Measurements from ENCODE around the gene EPHB3. TPM values are rescaled to one million over a fixed set of nuclear protein-coding genes. Genes with fewer than 3 reads are reported as not detected.

The EPHB3 gene
- total RNA-seq, 4 donors from 2014 or later, result 0.10 to 0.24 (median 0.12) TPM

DNA sequence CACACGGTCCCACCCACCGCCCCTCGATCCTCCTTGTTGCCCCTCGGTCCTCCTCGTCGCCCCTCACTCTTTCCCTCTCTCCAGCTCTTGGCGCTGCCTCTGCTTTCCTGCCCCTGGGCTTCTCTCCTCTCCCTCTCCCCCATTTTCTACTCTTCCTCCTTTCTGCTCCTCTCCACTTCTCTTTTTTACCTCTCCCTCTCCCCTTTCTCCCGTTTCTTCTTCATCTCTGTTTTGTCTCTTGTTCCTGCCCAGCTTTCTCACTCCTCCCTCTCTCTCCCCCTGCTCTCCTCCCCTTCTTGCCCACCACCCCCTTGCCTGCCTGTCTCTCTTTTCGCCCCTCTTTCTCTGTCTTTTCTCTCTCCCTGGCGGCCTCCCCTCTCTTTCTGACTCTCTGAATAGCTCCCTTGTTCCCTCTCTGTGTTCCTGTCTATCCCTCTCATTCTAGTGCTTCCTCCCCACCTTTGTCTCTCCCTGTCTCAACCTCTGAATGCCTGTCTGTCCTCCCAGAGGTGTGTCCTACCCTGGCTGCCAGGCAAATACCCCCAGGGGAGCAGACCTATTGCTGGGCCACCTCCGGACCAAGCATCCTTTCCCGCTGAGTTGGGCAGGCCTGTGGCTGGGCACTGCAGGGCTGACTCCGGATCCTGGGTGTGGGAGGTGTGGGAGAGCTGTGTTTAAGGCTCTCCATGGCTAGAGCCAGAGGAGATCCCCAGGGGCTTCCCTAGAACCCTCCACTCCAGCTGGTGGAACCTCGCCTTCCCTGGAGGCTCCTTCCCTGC lies 41.0 kb downstream of the EPHB3 start:
- Histone ChIP-seq H3K9me3 (no peaks in the 10 kb centered on the region), H3K36me3 (no peaks in the 10 kb centered on the region), H3K4me1 (peaks cover 5 to 8% of the 10 kb centered on the region in 2 donors), H3K27me3 (peaks cover 6 to 35% (median 30%) of the 10 kb centered on the region in 3 donors), H3K4me3 (peak overlapping the region in 1 of 4 donors; percentile 27), H3K27ac (no peak overlapping the region)
- TF ChIP-seq POLR2A (IDR thresholded peaks at IDR 0.05), result no peak
- TF ChIP-seq, protein P1, sequence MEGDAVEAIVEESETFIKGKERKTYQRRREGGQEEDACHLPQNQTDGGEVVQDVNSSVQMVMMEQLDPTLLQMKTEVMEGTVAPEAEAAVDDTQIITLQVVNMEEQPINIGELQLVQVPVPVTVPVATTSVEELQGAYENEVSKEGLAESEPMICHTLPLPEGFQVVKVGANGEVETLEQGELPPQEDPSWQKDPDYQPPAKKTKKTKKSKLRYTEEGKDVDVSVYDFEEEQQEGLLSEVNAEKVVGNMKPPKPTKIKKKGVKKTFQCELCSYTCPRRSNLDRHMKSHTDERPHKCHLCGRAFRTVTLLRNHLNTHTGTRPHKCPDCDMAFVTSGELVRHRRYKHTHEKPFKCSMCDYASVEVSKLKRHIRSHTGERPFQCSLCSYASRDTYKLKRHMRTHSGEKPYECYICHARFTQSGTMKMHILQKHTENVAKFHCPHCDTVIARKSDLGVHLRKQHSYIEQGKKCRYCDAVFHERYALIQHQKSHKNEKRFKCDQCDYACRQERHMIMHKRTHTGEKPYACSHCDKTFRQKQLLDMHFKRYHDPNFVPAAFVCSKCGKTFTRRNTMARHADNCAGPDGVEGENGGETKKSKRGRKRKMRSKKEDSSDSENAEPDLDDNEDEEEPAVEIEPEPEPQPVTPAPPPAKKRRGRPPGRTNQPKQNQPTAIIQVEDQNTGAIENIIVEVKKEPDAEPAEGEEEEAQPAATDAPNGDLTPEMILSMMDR (IDR thresholded peaks at IDR 0.05 in 4 of 5, conservative IDR thresholded peaks at IDR 0.05 in 1 of 5), result no peak
- DNase-seq, result no peak
- in situ Hi-C loops (cut with MboI; ENCODE audit: low sequenced_read_pairs in 4 of 4) (no loop called here), intact Hi-C loops (cut with DNase I; ENCODE audit: low total_unique reads) (no loop called here)
- no peak for ATAC-seq

DNA sequence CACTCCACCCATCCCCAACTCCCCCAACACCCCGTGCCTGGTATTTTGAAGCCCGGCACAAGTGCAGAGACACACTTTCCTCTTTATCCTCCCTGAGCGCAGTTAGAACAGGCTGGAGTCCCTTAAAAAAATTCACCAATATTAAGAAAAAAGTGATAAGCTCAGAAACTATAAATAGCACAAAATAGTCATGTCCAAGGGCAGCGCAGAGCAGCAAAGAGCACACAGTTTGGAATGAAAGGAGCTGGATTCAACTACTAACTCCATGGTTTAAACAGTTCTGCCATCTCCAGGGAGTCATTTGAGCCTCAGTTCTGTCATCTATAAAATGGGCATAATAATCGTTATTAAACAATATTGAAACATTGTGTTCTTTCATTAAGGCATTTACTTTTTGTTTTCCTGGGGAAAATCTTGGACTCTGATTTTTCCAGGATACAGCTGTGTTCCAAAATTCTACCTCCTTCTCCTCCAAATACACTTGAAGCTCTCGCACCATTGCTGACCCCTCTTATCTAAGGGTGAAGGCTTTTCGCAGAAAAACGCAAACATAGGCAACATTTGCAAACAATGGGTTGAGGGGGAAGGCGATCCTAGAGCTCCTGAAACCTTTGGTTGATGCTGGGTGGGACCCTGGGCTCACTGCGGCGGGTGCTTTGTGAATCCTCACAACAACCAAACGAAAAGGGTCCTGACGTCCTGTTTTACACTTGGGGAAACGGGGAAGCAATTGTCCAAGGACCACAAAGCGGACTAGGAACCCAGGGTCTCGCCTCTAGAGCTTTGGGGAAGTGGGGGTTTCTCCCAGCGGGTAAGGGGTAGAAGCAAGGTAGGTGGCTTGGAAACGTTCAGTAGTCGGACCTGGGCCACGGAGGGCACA lies 41.8 kb downstream of the EPHB3 start:
- Histone ChIP-seq H3K27ac (no peak overlapping the region), H3K4me1 (peaks cover 5 to 8% of the 10 kb centered on the region in 2 donors), H3K9me3 (no peaks in the 10 kb centered on the region), H3K27me3 (peaks cover 6 to 35% (median 30%) of the 10 kb centered on the region in 3 donors), H3K4me3 (peak overlapping the region; percentile 30 to 55 (median 49)), H3K36me3 (no peaks in the 10 kb centered on the region)
- intact Hi-C loops (cut with DNase I; ENCODE audit: low total_unique reads) (no loop called here), in situ Hi-C loops (cut with MboI; ENCODE audit: low sequenced_read_pairs in 4 of 4) (no loop called here)
- DNase-seq, result no peak
- no peak for TF ChIP-seq POLR2A (IDR thresholded peaks at IDR 0.05)
- TF ChIP-seq, protein P1 (IDR thresholded peaks at IDR 0.05 in 4 of 5, conservative IDR thresholded peaks at IDR 0.05 in 1 of 5), result no peak
- no peak for ATAC-seq

DNA sequence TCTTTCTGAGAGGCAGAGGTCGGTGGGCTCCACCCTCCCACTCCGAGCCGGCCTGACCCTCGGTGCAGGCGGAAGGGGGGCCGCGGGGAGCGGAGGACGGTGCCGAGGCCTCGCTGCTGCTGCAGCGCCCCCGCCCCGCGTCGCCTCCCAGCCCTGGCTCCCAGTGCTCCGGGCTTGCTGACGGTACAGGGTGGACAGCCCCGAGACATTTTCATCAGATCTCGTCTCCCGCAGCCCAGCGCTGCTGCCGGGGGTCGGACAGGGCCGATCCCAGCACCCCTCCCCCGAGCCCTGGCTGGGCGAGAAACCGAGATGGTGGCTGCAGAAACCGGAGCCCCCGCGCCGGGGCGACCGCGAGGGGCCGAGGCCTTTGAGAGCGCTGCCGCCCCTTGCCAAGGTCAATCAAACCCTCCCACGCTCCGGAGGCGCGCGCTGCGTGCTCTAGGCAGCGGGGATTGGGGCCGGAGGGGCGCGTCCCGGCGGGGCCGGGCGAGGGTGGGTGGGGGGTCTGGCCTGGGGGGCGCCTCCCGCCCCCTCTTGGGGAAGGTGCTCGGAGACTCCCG lies 42.5 kb downstream of the EPHB3 start:
- Histone ChIP-seq H3K4me1 (peaks cover 5 to 8% of the 10 kb centered on the region in 2 donors), H3K9me3 (no peaks in the 10 kb centered on the region), H3K36me3 (no peaks in the 10 kb centered on the region), H3K27ac (no peak overlapping the region), H3K4me3 (peak overlapping the region; percentile 30 to 55 (median 49)), H3K27me3 (peaks cover 6 to 35% (median 30%) of the 10 kb centered on the region in 3 donors)
- no peak for ATAC-seq
- intact Hi-C loops (cut with DNase I; ENCODE audit: low total_unique reads), result no loop called here
- no peak for DNase-seq
- in situ Hi-C loops (cut with MboI; ENCODE audit: low sequenced_read_pairs in 4 of 4), result no loop called here
- TF ChIP-seq POLR2A (IDR thresholded peaks at IDR 0.05), result no peak
- TF ChIP-seq, protein P1 (IDR thresholded peaks at IDR 0.05 in 4 of 5, conservative IDR thresholded peaks at IDR 0.05 in 1 of 5), result no peak

DNA sequence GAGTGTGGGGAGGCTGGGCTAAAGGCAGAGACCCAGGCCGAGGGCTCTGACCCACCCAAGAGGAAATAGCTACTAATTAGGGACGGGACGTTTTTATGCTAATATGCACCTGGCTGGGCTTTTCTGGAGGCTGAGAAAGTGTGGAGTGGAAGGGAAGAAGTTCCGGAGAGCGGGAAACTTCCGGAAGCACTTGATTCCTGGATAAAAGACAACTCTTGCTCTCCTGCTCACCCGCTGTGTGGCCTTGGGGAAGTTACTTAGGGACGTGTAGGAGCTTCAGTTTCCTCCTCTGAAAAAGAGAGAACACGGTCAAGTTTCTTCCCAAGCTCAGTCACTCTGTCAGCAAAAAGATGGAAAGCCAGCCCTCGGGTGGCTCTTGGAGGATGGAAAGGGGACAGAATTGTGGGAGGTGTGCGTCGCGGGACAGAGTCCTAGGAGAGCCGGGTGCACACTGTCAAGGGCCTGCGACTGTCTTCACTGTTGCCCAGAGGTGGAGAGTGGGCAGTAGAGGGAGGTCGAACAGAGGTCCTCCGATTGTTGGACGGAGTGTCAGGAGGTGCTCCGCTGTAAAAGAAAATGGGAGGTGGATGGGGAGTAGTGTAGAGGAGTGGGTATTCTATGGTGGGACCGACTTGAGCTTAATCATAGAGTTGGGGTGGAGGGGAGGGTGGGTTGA lies 43.2 kb downstream of the EPHB3 start:
- in situ Hi-C loops (cut with MboI; ENCODE audit: low sequenced_read_pairs in 4 of 4), result no loop called here
- DNase-seq (no peak), ATAC-seq (no peak)
- intact Hi-C loops (cut with DNase I; ENCODE audit: low total_unique reads), result no loop called here
- peaks cover 6 to 35% (median 30%) of the 10 kb centered on the region in 3 donors for H3K27me3 ChIP-seq
- H3K4me3 ChIP-seq, result peak overlapping the region; percentile 30 to 55 (median 49)
- H3K9me3 ChIP-seq, result no peaks in the 10 kb centered on the region
- H3K27ac ChIP-seq, result no peak overlapping the region
- H3K36me3 ChIP-seq, result no peaks in the 10 kb centered on the region
- peaks cover 5 to 8% of the 10 kb centered on the region in 2 donors for H3K4me1 ChIP-seq
- TF ChIP-seq, protein P1 (IDR thresholded peaks at IDR 0.05 in 4 of 5, conservative IDR thresholded peaks at IDR 0.05 in 1 of 5), result no peak
- no peak for TF ChIP-seq POLR2A (IDR thresholded peaks at IDR 0.05)

All from gastrocnemius medialis (tissue), 4 donors.